Cardiac fibroblast (primary cell): Measurements from ENCODE around the gene ARHGAP26.
A peak's percentile ranks its signal among the peaks of the same experiment; 100 is the strongest.

Experiments used
- DNase-seq, 2 donors: peaks; one replicate each; pipeline versions ENCODE4 v3.0.0 to v3.0.0-alpha.2; 2010; ENCODE audit warnings: low read depth in 2 of 2
- H3K4me3 ChIP-seq, 2 donors: replicated peaks in 1 of 2; 1 replicate in 1 of 2; 2 replicates in 1 of 2; pipeline ENCODE4 v1.5.1; 2011; ENCODE audit warnings: low read depth in 2 of 2, low read length in 2 of 2, mild to moderate bottlenecking in 2 of 2, moderate library complexity in 1 of 2
- CTCF ChIP-seq: IDR thresholded peaks from one replicate; pipeline ENCODE4 v1.5.1; 2011; ENCODE audit warnings: low read depth, mild to moderate bottlenecking, low read length, inconsistent platforms

Gene ARHGAP26

GRCh38 chr5:143251946-143252345, 481.8 kb downstream of the ARHGAP26 start:
- no peak for TF ChIP-seq CTCF
- H3K4me3 ChIP-seq: no peak overlapping the region
- no peak for DNase-seq

- TF ChIP-seq CTCF: no peak
- DNase-seq: no peak
- no peak overlapping the region for H3K4me3 ChIP-seq
Observed at GRCh38 chr5:143254819-143255218, 484.6 kb downstream of the ARHGAP26 start.

- H3K4me3 ChIP-seq: no peak overlapping the region
- no peak for TF ChIP-seq CTCF
- DNase-seq: no peak
Observed at GRCh38 chr5:143258559-143259253, 488.5 kb downstream of the ARHGAP26 start.

GRCh38 chr5:143259254-143259605, 489.1 kb downstream of the ARHGAP26 start:
- H3K4me3 ChIP-seq: no peak overlapping the region
- DNase-seq: no peak
- TF ChIP-seq CTCF: no peak

- peak; percentile 55 to 94 for DNase-seq
- H3K4me3 ChIP-seq: no peak overlapping the region
- no peak for TF ChIP-seq CTCF
Observed at GRCh38 chr5:143261748-143262392, 491.7 kb downstream of the ARHGAP26 start.

GRCh38 chr5:143262393-143263174, 492.4 kb downstream of the ARHGAP26 start:
- DNase-seq: peak; percentile 80 to 98
- no peak overlapping the region for H3K4me3 ChIP-seq
- TF ChIP-seq CTCF: no peak
